Lower leg skin (tissue), 3 donors: Measurements from ENCODE around the gene RIBC2.

Experiments
- POLR2A ChIP-seq, 2 donors: fragments of 450-650 bp; IDR thresholded peaks; one replicate each; pipeline ENCODE4 v1.6.1; 2016 to 2017; ENCODE audit warnings: antibody characterized with exemption in 2 of 2, mild to moderate bottlenecking in 1 of 2, moderate library complexity in 1 of 2
- TF ChIP-seq, protein P1 (sequence below), 3 donors: fragments of 450-650 bp; IDR thresholded peaks; one replicate each; pipeline ENCODE4 v1.5.1; 2016; ENCODE audit warnings: antibody characterized with exemption in 3 of 3, mild to moderate bottlenecking in 3 of 3, moderate library complexity in 2 of 3

DNA sequence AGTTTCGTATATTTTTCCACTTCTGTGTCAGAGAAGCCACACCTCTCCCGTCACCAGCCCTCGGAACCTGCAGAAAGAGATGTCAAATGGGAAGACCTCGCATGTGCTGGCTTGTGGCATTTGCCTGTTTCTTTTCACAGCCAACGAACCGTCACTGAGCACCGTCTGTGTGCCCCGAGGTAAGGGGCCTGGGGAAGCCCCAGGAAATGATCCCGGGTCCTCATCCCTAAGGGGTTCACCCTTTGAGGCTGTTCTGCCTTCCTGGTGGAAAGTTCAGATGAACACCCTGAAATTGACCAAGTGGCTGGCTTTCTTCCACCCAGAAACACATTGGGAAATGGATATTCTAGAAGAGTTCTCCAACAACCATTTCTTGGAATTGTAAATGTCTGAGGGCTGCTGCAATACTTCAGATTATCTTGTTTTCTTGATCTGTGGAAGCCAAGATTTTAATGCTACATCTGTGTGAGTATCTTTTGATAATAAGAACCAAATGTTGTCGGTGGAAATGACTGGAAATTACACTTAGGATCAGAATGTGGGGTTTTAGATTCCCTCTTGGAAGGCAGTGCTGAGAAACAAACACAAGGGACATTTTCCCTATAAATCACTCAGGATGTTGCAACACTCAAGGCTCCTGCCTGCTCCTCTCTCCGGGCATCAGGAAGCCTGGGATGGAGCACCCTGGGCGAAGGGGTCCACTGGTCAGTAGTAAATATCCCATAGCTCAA lies 37.6 kb downstream of the RIBC2 start:
- no peak for TF ChIP-seq POLR2A (IDR thresholded peaks at IDR 0.05)
- TF ChIP-seq, protein P1, sequence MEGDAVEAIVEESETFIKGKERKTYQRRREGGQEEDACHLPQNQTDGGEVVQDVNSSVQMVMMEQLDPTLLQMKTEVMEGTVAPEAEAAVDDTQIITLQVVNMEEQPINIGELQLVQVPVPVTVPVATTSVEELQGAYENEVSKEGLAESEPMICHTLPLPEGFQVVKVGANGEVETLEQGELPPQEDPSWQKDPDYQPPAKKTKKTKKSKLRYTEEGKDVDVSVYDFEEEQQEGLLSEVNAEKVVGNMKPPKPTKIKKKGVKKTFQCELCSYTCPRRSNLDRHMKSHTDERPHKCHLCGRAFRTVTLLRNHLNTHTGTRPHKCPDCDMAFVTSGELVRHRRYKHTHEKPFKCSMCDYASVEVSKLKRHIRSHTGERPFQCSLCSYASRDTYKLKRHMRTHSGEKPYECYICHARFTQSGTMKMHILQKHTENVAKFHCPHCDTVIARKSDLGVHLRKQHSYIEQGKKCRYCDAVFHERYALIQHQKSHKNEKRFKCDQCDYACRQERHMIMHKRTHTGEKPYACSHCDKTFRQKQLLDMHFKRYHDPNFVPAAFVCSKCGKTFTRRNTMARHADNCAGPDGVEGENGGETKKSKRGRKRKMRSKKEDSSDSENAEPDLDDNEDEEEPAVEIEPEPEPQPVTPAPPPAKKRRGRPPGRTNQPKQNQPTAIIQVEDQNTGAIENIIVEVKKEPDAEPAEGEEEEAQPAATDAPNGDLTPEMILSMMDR (IDR thresholded peaks at IDR 0.05), result no peak
